Fibroblast of skin of right quadriceps (primary cell): ENCODE data around the gene CUX1.
"Not testable (repeated sequence)": the region's sequence is repeated elsewhere in the genome, so short reads cannot be mapped to it uniquely, and the experiment has no call there.

Experiments
- DNase-seq: peaks from one replicate; pipeline ENCODE4 v3.0.0-alpha.2; 2013

CUX1 gene

DNA sequence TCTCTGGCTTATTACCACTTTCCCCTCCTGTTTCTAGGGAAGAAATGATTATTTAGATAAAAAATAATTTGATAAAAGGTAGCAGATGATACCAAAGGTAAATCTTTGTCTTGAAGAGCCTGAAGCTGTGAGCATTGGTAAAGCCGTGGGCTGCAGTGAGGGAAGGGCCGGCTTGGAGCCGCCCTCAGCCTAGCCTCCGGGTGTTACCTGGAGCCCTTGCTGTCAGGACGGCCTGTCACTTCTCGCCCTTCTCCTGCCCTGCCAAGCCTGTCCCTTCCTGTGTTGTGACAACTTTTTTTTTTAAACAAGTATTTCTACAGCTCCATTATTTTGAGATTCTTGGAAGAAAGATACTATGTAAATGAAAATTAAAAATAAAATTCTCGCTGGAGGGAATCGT is 7.0 kb downstream of the CUX1 start:
- no peak for DNase-seq

DNA sequence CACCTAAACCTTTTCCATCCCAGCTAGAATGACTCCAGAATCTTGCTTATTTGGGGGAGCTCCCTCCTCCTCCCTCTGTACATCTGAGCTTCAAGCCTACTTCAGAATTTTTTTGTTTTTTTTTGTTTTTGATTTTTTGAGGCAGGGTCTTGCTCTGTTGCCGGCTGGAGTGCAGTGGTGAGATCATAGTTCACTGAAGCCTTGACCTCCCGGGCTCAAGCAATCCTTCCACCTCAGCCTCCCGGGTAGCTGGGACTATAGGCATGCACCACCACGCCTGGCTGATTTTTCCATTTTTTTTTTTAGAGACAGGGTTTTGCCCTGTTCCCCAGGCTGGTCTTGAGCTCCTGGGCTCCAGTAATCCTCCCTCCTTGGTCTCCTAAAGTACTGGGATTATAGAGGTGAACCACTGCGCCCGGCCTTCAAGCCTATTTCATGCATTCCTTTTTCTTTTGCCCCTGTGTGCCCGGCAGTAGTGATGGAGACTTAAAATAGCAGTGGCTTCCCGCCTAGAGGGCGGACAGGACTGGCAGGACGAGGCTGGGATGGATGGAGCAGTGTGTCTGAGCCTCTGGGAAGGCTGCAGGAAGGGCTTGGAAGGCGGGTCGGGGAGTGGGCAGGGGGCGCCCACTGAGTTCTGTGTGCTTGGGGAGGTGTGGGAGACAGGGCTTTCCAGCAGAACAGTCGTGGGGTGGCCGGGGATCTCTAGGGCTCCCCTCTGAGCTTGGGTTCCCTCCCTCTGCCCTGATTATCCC is 8.8 kb downstream of the CUX1 start:
- DNase-seq, result no peak

DNA sequence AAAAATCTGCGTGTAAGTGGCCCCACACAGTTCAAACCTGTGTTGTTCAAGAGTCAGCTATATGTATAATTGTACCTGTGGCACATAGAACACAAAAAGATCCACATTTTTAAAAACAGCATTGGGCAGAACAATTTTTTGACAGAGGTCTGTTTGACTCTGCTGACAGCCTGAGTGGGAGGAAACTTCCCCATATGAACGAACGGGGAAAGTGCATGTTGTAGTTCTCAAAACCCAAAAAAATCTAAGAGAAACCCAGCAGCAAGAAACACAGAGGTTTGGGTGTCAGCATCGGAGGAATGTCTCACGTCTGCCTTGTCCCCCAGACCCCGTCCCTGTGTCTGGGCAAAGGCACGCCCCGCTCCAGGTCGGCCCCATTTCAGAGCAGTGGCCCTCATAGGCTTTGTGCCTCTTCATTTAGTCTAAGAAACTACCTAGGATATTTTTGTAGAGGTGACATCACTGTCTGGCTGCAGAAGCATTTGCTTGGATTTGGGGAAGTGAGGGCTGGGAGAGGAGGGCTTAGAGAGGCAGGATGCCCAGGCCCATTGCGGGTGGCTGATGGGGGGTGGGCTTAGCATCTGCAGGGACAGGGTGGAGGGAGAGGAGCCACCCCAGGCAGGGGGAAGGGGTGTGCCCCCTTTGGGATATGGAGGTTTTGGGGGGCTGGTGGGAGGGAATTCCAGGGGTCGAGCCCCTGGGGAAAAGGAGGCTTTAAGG is 11.0 kb downstream of the CUX1 start:
- DNase-seq, result no peak

DNA sequence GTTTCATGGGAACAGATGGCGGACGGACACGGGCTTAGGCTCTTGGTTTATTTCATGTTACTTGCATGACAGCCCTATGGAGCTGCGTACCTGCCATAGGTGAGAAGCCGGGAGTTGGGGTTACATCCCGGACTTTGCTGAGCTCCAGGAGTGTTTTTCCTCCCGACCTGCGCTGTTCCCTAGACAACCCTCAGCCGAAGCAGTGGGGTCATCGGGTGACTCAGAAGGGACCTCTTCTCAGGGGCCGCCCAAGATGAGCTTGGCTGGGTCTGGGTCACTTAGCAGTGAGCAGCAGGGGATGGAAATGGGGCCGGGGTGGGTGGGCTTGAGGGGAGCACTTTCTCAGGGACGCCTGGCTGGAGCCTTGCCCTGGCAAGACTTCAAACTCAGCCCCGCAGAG is 11.9 kb downstream of the CUX1 start:
- DNase-seq, result no peak

DNA sequence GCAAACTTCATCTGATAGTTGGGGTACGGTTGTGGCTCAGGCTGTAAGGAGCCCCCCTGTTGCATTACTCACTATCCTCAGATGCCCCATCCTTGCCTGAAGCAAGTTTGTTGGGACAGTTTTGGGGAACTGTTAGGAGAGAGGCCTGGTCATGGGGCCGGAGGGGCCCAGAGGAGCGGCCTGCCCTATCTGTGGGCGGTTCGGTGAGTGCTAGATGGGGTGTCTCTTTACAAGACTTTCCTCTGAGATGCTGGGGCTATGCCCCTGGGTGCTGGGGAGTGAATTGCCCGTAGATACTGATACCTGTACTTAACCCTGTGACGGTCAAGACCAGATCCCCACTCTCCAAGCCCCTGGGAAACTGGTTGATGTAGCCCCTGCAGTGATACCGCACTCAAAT is 12.4 kb downstream of the CUX1 start:
- no peak for DNase-seq

DNA sequence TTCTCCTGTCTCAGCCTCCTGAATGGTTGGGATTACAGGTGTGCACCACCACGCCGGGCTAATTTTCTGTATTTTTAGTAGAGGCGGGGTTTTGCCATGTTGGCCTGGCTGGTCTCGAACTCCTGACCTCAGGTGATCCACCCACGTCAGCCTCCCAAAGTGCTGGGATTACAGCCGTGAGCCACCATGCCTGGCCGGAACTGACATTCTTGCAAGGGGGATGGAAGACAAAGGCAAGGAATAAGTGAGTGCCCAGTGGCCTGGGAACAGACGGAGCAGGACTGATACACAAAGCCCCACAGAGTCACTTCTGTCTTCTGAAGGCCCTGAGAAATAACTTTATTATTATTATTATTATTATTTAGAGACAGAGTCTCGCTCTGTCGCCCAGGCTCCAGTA is 14.0 kb downstream of the CUX1 start:
- DNase-seq, result not testable (repeated sequence)

DNA sequence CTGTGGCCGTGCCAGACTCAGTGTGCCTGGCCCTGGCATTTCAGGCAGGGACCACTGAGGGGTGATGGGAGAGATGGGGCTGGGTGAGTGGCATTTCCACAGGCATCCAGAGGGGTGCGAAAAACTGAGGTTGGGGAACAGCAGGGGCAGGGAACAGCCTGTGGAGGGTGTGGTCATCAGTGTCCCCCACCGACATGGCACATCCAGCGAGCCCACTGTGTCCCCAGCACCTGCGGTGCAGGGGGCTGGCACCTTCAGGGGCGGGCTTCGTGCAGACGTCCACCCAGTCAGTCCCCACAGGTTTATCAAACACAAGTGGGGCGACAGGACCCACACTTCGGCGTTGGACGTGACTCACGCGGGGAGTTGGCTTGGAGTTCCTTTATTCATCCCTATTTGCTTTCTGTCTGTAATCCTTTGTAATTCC is 14.8 kb downstream of the CUX1 start:
- DNase-seq, result no peak

DNA sequence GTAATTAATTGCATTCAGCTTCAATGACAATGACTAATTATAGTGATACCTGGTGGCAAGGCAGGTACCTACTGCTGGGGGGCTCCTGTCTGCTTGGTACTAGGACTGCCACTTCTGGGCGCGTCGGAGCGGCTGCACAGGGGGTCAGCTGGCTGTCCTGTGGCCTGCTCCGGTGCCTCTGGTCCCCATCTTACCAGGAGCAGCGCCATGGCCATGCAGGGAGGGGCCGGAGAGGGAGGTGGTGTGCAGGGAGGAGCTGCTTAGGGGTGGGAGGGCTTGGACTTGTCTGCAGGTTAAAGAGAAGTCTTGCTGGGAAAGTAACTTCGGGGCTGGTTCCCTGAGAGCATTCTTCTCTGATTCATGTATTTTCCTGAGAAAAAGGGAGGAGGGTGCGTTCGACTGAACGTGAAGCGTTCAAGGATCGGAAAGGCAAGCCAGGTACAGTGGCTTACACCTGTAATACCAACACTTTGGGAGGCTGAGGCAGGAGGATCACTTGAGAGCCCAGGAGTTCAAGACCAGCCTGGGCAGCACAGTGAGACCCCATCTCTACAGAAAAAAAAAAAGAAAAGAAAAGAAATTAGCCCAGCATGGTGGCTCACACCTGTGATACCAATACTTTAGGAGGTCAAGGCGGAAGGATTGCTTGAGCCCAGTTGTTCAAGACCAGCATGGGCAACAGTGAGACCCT is 15.4 kb downstream of the CUX1 start:
- no peak for DNase-seq

DNA sequence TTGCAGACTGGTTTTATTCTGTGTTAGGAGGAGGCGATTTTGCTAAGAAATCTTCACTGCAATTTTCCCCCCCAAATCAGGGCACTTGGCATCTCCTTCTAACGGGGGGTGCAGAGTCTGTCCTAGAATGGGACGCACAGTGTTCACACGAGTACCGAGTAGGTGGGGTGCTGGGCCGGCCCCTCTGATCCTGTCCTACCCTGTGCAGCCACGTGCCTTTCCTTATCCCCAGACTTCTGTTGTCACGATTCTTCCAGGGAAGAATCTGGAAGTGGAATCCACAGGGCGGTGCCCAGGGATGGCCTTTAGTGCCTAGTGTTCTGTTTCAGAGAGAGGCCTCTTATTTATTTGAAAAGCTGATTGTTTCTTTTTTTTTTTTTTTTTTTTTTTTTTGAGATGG is 16.4 kb downstream of the CUX1 start:
- DNase-seq, result no peak

DNA sequence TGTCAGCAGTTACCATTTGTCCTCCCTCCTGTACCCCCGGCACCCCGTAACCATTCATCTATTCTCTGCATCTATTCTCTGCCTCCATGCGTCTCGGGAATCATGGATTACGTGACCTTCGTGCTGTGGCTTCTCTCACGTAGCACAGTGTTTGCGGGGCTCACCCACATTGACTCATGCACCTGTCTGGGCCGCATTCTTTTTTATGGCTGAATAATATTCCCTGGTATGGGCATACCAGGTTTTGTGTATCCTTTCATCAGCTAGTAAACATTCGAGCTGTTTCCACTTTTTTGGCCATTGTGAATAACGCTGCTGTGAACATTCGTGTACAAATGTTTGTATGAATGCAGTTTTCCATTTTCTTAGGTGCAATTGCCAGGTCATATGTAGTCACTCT is 17.7 kb downstream of the CUX1 start:
- DNase-seq, result no peak

DNA sequence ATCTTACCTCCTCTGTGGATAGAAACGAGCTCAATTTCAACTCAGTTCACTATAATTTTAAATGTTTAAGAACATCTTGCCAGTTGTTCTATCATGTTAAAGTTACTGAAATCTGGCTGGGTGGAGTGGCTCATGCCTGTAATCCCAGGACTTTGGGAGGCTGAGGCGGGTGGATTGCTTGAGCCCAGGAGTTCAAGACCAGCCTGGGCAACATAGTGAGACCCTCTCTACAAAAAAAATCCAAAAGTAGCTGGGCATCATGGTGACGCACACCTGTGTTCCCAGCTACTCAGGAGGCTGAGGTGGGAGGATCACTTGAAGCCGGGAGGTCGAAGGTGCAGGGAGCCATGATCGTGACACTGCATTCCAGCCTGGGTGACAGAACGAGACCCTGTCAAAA is 20.0 kb downstream of the CUX1 start:
- DNase-seq, result not testable (repeated sequence)

DNA sequence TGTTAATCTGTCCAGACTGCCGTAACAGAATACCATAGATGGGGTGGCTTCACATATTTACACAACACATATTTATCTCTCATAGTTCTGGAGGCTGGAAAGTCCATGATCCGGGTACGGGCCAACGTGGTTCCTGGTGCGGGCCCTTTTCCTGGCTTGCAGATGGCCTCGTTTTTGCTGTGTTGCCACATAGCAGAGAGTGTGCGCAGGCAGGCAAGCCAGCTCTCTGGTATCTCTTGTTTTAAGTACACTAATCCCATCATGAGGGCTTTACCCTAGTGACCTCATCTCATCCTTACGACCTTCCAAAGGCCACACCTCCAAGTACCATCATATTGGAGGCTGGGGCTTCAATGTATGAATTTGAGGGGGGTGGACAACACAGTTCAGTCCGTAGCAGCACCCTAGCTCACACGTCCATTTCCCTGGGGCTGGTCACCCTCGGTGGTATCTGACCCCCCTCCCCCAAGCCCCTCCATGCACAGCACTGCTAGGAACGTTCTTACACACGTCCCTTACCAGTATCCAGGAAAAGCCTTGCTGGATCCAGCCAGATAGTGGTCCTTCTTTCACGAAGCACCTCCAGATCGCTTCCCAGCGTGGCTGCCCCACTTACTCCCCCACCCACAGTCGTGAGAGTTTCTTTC is 21.5 kb downstream of the CUX1 start:
- DNase-seq, result no peak

DNA sequence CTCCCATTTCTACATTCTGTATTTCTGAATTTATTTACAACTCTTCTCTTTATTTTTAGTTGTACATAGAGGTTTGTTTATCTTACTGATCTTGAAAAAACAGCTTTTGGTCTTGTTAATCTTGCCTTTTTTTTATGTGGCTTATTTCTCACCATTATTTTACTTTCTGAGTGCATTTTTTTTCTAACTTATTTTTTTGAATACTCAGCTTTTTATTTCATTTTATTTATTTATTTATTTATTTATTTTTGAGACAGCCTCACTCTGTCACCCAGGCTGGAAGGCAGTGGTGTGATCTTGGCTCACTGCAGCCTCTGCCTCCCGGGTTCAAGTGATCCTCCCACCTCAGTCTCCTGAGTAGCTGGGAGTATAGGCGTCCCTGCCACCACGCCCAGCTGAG is 23.9 kb downstream of the CUX1 start:
- no peak for DNase-seq

DNA sequence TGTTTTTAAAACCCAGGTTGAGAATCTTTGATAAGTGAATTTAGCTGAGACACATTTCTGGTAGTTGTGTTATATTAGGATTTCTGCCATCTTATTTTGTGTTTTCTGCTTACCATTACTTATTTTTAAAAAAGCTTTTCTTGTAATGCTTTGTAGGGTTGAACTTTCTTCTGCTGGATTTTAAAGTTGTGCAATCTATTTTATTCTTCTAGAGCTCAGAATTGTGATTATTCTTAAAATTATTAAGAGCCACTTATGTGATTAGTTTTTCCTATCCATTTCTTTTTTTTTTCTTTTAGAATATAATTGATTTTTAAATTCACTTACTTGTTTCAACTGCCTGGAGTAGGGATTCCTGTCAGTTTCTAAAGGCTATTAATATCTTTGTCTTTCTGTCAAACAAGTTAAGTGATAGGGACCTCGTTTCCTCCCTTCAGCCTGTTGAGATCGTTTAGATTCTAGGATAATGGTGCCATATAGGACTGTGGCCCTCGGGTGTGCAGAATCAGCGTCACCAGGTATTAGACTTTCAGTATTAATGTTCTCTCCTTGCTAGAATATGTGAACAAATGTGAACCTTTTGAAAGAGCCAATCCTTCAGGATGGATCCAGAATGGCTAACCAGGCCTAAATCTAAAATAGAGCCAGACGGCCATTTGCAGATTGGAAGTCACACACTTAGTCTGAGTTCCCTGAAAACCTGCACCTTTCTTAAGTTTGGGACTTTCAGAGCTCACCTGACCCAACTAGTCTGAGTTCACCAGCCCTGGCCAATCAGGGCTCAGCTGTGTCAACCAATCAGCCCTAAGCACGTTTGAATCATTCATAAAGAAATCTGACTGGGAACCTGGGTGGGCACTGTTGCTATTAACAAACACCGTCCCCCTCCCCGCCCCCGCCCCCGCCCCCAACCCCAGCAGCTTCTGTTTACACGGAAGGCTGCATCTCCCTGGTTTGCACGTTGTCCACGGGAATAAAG is 26.2 kb downstream of the CUX1 start:
- DNase-seq, result no peak

DNA sequence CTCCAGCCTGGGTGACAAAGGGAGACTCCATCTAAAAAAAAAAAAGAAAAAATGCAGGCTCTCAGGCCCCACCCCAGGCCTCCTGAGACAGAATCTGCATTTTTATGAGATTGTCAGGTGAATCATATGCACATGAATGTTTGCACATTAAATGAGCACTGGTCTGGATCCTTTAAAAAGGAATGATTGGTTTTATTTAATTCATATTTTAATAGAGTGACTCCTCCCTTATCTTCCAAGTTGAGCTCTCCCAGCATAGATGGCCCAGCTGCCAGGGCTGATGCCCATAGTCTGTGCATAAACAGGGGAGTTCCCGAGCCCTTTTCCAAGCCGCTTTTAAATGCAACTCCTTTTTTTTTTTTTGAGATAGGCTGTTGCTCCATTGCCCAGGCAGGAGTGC is 28.5 kb downstream of the CUX1 start:
- no peak for DNase-seq

DNA sequence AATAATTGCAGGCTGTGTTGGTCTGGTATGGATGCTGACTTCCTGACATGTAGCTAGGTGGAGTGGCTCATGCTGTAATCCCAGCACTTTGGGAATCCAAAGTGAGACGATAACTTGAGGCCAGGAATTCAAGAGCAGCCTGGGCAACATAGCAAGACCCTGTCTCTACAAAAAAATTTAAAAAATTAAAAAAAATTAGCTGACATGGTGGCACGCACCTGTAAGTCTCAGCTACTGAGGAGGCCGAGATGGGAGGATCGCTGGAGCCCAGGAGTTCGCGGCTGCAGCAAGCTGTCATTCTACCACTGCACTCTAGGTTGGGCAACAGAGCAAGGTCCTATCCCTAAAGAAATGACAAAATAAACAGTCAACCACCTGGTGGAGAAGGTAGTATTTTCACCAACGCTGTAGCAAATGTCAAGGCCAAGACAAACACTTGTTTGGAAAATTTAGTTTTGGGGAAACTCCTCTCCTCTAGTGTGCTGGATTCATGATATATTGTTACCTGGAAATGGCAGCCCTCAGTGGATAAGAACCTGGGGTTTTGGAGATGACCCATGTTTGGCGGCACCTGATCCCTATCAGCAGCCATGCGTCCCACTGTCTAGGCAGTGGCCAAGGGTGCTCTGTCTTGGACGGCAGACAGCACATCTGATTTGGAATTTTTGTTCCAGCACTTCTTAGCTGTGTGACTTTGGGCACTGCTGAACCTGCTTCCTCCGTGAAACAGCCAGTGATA is 29.5 kb downstream of the CUX1 start:
- no peak for DNase-seq

DNA sequence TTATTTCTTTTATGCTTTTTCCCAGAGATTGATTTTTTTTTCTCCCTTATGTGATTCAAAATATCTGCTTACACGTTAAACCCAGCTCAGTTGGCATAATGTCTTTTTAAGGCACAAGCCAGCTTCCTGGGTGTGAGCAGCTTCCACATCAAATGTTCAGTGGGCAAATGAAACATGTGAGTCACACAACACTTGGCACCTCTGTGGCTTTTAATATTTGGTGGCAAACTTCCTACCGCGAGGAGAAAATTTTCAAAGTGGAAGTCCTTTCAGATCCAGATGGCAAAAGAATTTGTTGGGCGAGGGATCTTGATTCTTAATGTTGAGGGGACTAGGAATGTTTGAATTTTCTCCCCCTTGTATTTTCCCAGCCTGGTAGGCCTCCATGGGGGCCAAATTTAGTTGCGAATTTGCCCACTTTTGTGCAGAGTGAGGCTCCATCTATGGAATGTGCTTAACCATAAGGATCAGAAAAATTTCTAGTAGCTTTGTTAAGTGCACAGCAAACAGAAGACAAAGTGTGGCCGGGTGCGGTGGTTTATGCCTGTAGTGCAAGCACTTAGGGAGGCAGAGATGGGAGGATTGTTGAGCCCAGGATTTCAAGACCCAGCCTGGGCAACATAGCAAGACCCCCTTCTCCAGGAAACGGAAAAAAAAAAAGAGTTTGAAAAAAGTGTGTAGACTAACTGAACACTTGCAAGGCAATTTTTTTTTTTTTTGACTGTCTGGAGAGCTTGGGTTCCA is 31.0 kb downstream of the CUX1 start:
- no peak for DNase-seq

DNA sequence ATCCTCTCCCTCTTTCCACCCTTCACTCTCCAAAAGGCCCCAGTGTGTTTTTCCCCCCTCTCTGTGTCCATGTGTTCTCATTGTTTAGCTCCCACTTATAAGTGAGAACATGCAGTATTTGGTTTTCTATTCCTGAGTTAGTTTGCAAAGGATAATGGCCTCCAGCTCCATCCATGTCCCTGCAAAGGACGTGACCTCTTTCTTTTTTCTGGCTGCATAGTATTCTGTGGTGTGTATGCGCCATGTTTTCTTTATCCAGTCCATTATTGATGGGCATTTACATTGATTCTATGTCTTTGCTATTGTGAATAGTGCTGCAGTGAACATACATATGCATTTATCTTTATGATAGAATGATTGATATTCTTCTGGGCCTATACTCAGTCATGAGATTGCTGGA is 31.9 kb downstream of the CUX1 start:
- not testable (repeated sequence) for DNase-seq

DNA sequence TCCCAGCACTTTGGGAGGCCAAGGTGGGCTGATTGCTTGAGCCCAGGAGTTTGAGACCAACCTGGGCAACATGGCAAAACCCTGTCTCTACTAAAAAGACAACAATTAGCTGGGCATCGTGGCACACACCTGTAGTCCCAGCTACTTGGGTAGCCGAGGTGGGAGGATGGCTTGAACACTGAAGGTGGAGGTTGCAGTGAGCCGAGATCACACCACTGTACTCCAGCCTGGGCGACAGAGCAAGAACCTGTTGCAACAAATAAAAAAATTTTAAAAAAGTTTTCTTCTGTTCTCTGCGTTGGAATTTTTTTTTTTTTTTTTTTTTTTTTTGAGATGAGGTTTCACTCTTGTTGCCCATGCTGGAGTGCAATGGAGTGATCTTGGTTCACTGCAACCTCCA is 34.9 kb downstream of the CUX1 start:
- not testable (repeated sequence) for DNase-seq

DNA sequence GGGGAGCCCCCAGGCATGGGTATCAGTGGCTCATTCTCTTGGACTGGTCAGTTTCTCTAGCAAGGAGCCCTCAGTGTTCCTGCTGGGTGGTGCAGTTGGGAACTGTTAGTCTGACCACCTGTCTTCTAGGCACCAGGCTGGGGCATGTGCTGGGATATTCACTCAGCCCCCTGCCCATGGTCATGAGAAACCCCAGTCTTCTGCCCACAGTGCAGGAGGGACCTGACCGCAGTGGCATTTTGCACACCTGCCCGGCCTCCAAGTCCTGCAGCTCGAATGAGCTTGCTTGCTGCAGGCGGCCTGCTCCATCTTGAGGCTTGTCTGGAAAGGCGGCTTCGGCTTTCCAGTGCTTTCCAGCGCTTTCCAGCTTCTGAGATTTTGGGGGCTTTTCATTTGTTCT is 36.3 kb downstream of the CUX1 start:
- no peak for DNase-seq
